Kidney (tissue), 14 donors: ENCODE data around the gene NF1. TPM values are rescaled to one million over a fixed set of nuclear protein-coding genes. Genes with fewer than 3 reads are reported as not detected.

ENCODE experiments used
- DNase-seq, 5 donors: peaks; one replicate each; pipeline ENCODE4 v3.0.0-alpha.2; 2013 to 2020
- FAIRE-seq: peaks from 2 replicates; lab custom pipeline; 2012; peaks lifted over from hg19 to GRCh38; lab: Jason Lieb, UNC
- H3K27ac ChIP-seq, 2 donors: one replicate each; pipeline ENCODE4 v1.7.0; 2013; ENCODE audit warnings: low read depth in 2 of 2, low read length in 2 of 2, inconsistent platforms in 1 of 2
- H3K27me3 ChIP-seq: one replicate; pipeline ENCODE4 v1.7.1; 2013; ENCODE audit warnings: low read length, inconsistent platforms; ENCODE audit not compliant: control insufficient read depth, insufficient read depth
- H3K36me3 ChIP-seq, 3 donors: one replicate each; pipeline versions ENCODE4 v1.7.0 to v1.7.1; 2013; ENCODE audit warnings: low read length in 3 of 3, control low read depth in 1 of 3, inconsistent platforms in 1 of 3; ENCODE audit not compliant: insufficient read depth in 3 of 3, control insufficient read depth in 2 of 3
- H3K4me1 ChIP-seq, 3 donors: one replicate each; pipeline versions ENCODE4 v1.7.0 to v1.7.1; 2013; ENCODE audit warnings: low read length in 3 of 3, inconsistent platforms in 1 of 3, low read depth in 1 of 3; ENCODE audit not compliant: control insufficient read depth in 2 of 3, insufficient read depth in 2 of 3
- H3K4me3 ChIP-seq, 3 donors: one replicate each; pipeline versions ENCODE4 v1.7.0 to v1.8.1; 2013; ENCODE audit warnings: low read length in 3 of 3, control low read depth in 1 of 3, inconsistent platforms in 1 of 3
- H3K9ac ChIP-seq, 3 donors: one replicate each; pipeline versions ENCODE4 v1.7.0 to v1.7.1; 2013; ENCODE audit warnings: low read length in 3 of 3, control low read depth in 1 of 3, inconsistent platforms in 1 of 3
- H3K9me3 ChIP-seq, 3 donors: one replicate each; pipeline versions ENCODE4 v1.7.0 to v1.7.1; 2013; ENCODE audit warnings: low read length in 3 of 3, control low read depth in 1 of 3, inconsistent platforms in 1 of 3; ENCODE audit not compliant: control insufficient read depth in 2 of 3, insufficient read depth in 1 of 3
- CTCF ChIP-seq: IDR thresholded peaks from 3 replicates; pipeline ENCODE4 v1.5.1; 2012; ENCODE audit warnings: mild to moderate bottlenecking, moderate library complexity, borderline replicate concordance; ENCODE audit not compliant: insufficient read depth; ENCODE audit errors: extremely low read depth
- intact Hi-C: fragments of 100-400 bp; cut with DNase I; formaldehyde crosslinking; loops from one replicate; pipeline ENCODE4 v1.11.1; 2022
- polyA plus RNA-seq: library from polyadenylated mRNA; stranded (reverse); fragments of 350-450 nt; fragmentation: Illumina TruSeq; extraction: RNeasy Lipid Tissue Mini Kit (QIAGEN cat#74804); gene quantifications from one replicate; pipeline ENCODE4 v1.2.3, GENCODE V29; 2014; ENCODE audit warnings: low read depth, low replicate concordance; ENCODE audit not compliant: insufficient read depth
- total RNA-seq: library from RNA; stranded (reverse); fragmentation: NEBNext Ultra II Directional; extraction: Animal tissue kit (Norgen Biotek cat#: 25700); gene quantifications from one replicate; pipeline ENCODE4 v1.2.1, GENCODE V29; 2021
- donor health status: control.
- donor health status: control.
- donor health status: control.
- donor health status: control.
- donor health status: control.
- donor health status: DM: yes; HTN: yes; CAD: no.
- donor health status: Normal renal cell carcinoma (clear cell type).

Gene NF1
- total and polyA plus RNA-seq, 2 donors from 2014 or later: 7.8 to 61.3 TPM

- DNase-seq (no peak), FAIRE-seq (no peak)
- TF ChIP-seq CTCF: no peak
- H3K4me3 ChIP-seq: no peak overlapping the region
- no peak overlapping the region for H3K27ac ChIP-seq
- no peak overlapping the region for H3K9ac ChIP-seq
- H3K36me3 ChIP-seq: no peaks in the 10 kb centered on the region
- H3K4me1 ChIP-seq: no peaks in the 10 kb centered on the region
- intact Hi-C loops: no loop called here
- no peaks in the 10 kb centered on the region for H3K9me3 ChIP-seq
- no peaks in the 10 kb centered on the region for H3K27me3 ChIP-seq
Observed at GRCh38 chr17:31048780-31049179, 46.0 kb upstream of the NF1 start.

GRCh38 chr17:31050948-31051347 is 43.8 kb upstream of the NF1 start:
- no peak for TF ChIP-seq CTCF
- H3K4me3 ChIP-seq: no peak overlapping the region
- H3K9me3 ChIP-seq: no peaks in the 10 kb centered on the region
- no peak overlapping the region for H3K9ac ChIP-seq
- DNase-seq (no peak), FAIRE-seq (no peak)
- intact Hi-C loops: no loop called here
- no peaks in the 10 kb centered on the region for H3K4me1 ChIP-seq
- no peaks in the 10 kb centered on the region for H3K27me3 ChIP-seq
- H3K36me3 ChIP-seq: no peaks in the 10 kb centered on the region
- H3K27ac ChIP-seq: no peak overlapping the region

GRCh38 chr17:31051506-31051905 is 43.3 kb upstream of the NF1 start:
- Histone ChIP-seq H3K4me1 (no peaks in the 10 kb centered on the region), H3K9ac (no peak overlapping the region), H3K9me3 (no peaks in the 10 kb centered on the region), H3K27ac (no peak overlapping the region), H3K27me3 (no peaks in the 10 kb centered on the region), H3K36me3 (no peaks in the 10 kb centered on the region), H3K4me3 (no peak overlapping the region)
- intact Hi-C loops: no loop called here
- FAIRE-seq (no peak), DNase-seq (no peak)
- TF ChIP-seq CTCF: no peak
